CD4-positive, alpha-beta T cell treated with Interleukin-4 for 1 hour (primary cell): ENCODE results near the gene DOCK2.
"Not testable (repeated sequence)": the region's sequence is repeated elsewhere in the genome, so short reads cannot be mapped to it uniquely, and the experiment has no call there.

ENCODE experiments used
- DNase-seq, 2 donors: peaks; one replicate each; pipeline ENCODE4 v3.0.0-alpha.2; 2020 to 2022

The DOCK2 gene

GRCh38 chr5:169913479-169913878 is 276.4 kb downstream of the DOCK2 start:
- DNase-seq = no peak

- no peak for DNase-seq
These were observed 277.7 kb downstream of the DOCK2 start for GRCh38 chr5:169914766-169915165.

- DNase-seq = no peak
These were observed 280.4 kb downstream of the DOCK2 start for GRCh38 chr5:169917500-169917899.

- DNase-seq = no peak
These were observed 281.2 kb downstream of the DOCK2 start for GRCh38 chr5:169918228-169918627.

- no peak for DNase-seq
These were observed 283.4 kb downstream of the DOCK2 start for GRCh38 chr5:169920474-169920873.

- no peak for DNase-seq
These were observed 284.3 kb downstream of the DOCK2 start for GRCh38 chr5:169921384-169921783.

- no peak for DNase-seq
These were observed 284.9 kb downstream of the DOCK2 start for GRCh38 chr5:169921949-169922348.

GRCh38 chr5:169922474-169922873 is 285.4 kb downstream of the DOCK2 start:
- DNase-seq = no peak

- DNase-seq = no peak
These were observed 286.9 kb downstream of the DOCK2 start for GRCh38 chr5:169923988-169924387.

GRCh38 chr5:169933127-169933526 is 296.1 kb downstream of the DOCK2 start:
- no peak for DNase-seq

GRCh38 chr5:169933616-169934015 is 296.5 kb downstream of the DOCK2 start:
- DNase-seq = no peak

GRCh38 chr5:169934990-169935389 is 297.9 kb downstream of the DOCK2 start:
- no peak for DNase-seq

- DNase-seq = no peak
These were observed 298.7 kb downstream of the DOCK2 start for GRCh38 chr5:169935762-169936161.

GRCh38 chr5:169938439-169938838 is 301.4 kb downstream of the DOCK2 start:
- no peak for DNase-seq

- no peak for DNase-seq
These were observed 302.7 kb downstream of the DOCK2 start for GRCh38 chr5:169939731-169940130.

GRCh38 chr5:169941542-169941941 is 304.5 kb downstream of the DOCK2 start:
- DNase-seq = no peak

- DNase-seq = no peak
These were observed 305.1 kb downstream of the DOCK2 start for GRCh38 chr5:169942181-169942580.

- no peak for DNase-seq
These were observed 306.0 kb downstream of the DOCK2 start for GRCh38 chr5:169943026-169943425.

- DNase-seq = no peak
These were observed 307.0 kb downstream of the DOCK2 start for GRCh38 chr5:169944115-169944514.

GRCh38 chr5:169944922-169945680 is 308.0 kb downstream of the DOCK2 start:
- DNase-seq = no peak

- DNase-seq = no peak
These were observed 308.8 kb downstream of the DOCK2 start for GRCh38 chr5:169945831-169946261.

- DNase-seq = no peak
These were observed 309.7 kb downstream of the DOCK2 start for GRCh38 chr5:169946743-169947295.

- DNase-seq = no peak
These were observed 313.3 kb downstream of the DOCK2 start for GRCh38 chr5:169950333-169950732.

- DNase-seq = not testable (repeated sequence)
These were observed 316.1 kb downstream of the DOCK2 start for GRCh38 chr5:169953196-169953595.

GRCh38 chr5:169954786-169955185 is 317.7 kb downstream of the DOCK2 start:
- no peak for DNase-seq
